HepG2 (cell line): ENCODE data around the gene CST8. TPM values are rescaled to one million over a fixed set of nuclear protein-coding genes. Genes with fewer than 3 reads are reported as not detected.

Experiments
- ATAC-seq: fragments of 200-7000 bp; cut with Tn5 transposase; 3 replicates; pipeline ENCODE4 v1.9.1; 2020; ENCODE audit warnings: mild to moderate bottlenecking, moderate library complexity
- BruUV-seq: library from RNA; stranded (reverse); fragments of 400-500 nt; replicated peaks from 2 replicates; lab custom pipeline; 2021; lab: Mats Ljungman, UMichigan
- CTCF ChIA-PET: fragments of 300-600 bp; formaldehyde crosslinking; extraction: SDS; loops from one replicate; lab custom pipeline; 2021; ENCODE audit warnings: low total read pairs, inconsistent platforms, low intra/inter-chr PET ratio; lab: Yijun Ruan, JAX
- POLR2A ChIA-PET: fragments of 350-600 bp; sonication (Branson Sonifier 250); formaldehyde crosslinking; loops from one replicate; lab custom pipeline; 2020; ENCODE audit warnings: antibody characterized with exemption, inconsistent platforms; lab: Yijun Ruan, JAX
- DNase-seq: peaks from one replicate; pipeline ENCODE4 v3.0.0-alpha.2; 2015; ENCODE audit warnings: low spot score
- FAIRE-seq: peaks from 3 replicates; lab custom pipeline; 2011; peaks lifted over from hg19 to GRCh38; lab: Jason Lieb, UNC
- H2AFZ ChIP-seq: one replicate; pipeline ENCODE4 v1.6.1; 2011; ENCODE audit warnings: low read length, inconsistent platforms
- H3K27ac ChIP-seq: fragments of 300-600 bp; 3 replicates; pipeline ENCODE4 v1.8.0; 2011; ENCODE audit warnings: mixed run types, mild to moderate bottlenecking, mixed read lengths, low read length, inconsistent platforms; ENCODE audit not compliant: insufficient read depth; ENCODE audit errors: extremely low read length
- H3K27me3 ChIP-seq, 2 experiments: fragments of 200-600 bp in 1 of 2; 2 replicates in 1 of 2; 3 replicates in 1 of 2; pipeline versions ENCODE4 v1.6.0 to v1.8.0; 2011; ENCODE audit warnings: low read length in 2 of 2, mild to moderate bottlenecking in 2 of 2, moderate library complexity in 2 of 2, inconsistent platforms in 1 of 2; ENCODE audit not compliant: insufficient read depth in 2 of 2, control insufficient read depth in 1 of 2
- H3K36me3 ChIP-seq, 2 experiments: fragments of 200-600 bp in 1 of 2; replicated peaks in 1 of 2; 2 replicates in 1 of 2; 3 replicates in 1 of 2; pipeline versions ENCODE4 v1.5.1 to v1.8.0; 2011; ENCODE audit warnings: low read length in 2 of 2, inconsistent platforms in 1 of 2; ENCODE audit not compliant: insufficient read depth in 2 of 2, control insufficient read depth in 1 of 2
- H3K4me1 ChIP-seq: 2 replicates; pipeline ENCODE4 v1.5.1; 2012; ENCODE audit warnings: low read length, inconsistent platforms; ENCODE audit not compliant: insufficient read depth
- H3K4me2 ChIP-seq: 2 replicates; pipeline ENCODE4 v1.6.0; 2011; ENCODE audit warnings: low read depth, low read length, inconsistent platforms
- H3K4me3 ChIP-seq, 3 experiments: fragments of 200-600 bp in 1 of 3; sonication (generic), shearing (Covaris generic) in 1 of 3; replicated peaks in 1 of 3; 2 replicates each; pipeline ENCODE4 v1.5.1; 2011 to 2016; ENCODE audit warnings: low read length in 3 of 3, inconsistent platforms in 2 of 3, low read depth in 2 of 3, mild to moderate bottlenecking in 2 of 3, control low read depth in 1 of 3, mixed read lengths in 1 of 3; ENCODE audit not compliant: insufficient read depth in 1 of 3
- H3K79me2 ChIP-seq: one replicate; pipeline ENCODE4 v1.6.1; 2011; ENCODE audit warnings: low read length, inconsistent platforms; ENCODE audit not compliant: insufficient read depth
- H3K9ac ChIP-seq: 2 replicates; pipeline ENCODE4 v1.6.0; 2011; ENCODE audit warnings: mild to moderate bottlenecking, low read depth, low read length, inconsistent platforms; ENCODE audit not compliant: insufficient read depth
- H3K9me3 ChIP-seq: 2 replicates; pipeline ENCODE4 v1.5.1; 2012; ENCODE audit warnings: mild to moderate bottlenecking, low read length
- H4K20me1 ChIP-seq: 2 replicates; pipeline ENCODE4 v1.6.0; 2011; ENCODE audit warnings: inconsistent platforms, mild to moderate bottlenecking, low read length, moderate library complexity; ENCODE audit not compliant: insufficient read depth
- NRL ChIP-seq: sonication (generic); formaldehyde crosslinking; IDR thresholded peaks from 2 replicates; pipeline ENCODE4 v1.5.0; 2020; ENCODE audit warnings: missing genetic modification reagents, mild to moderate bottlenecking, moderate library complexity, borderline replicate concordance
- TFDP2 ChIP-seq: sonication (generic); formaldehyde crosslinking; IDR thresholded peaks from 2 replicates; pipeline ENCODE4 v1.4.0; 2020; ENCODE audit warnings: missing genetic modification reagents
- ZNF614 ChIP-seq: IDR thresholded peaks from 2 replicates; pipeline ENCODE4 v1.6.1; 2018; ENCODE audit warnings: missing biosample characterization, missing genetic modification reagents, inconsistent platforms, borderline replicate concordance
- ZSCAN9 ChIP-seq: IDR thresholded peaks from 2 replicates; pipeline ENCODE4 v1.6.1; 2016; ENCODE audit warnings: borderline replicate concordance
- WGBS: methylation state at CpG from one replicate; pipeline ENCODE4 v1.1.6; 2017; ENCODE audit warnings: low lambda C conversion rate; 5-methylcytosine and 5-hydroxymethylcytosine counted together
- in situ Hi-C: cut with HindIII; loops from 2 replicates; pipeline ENCODE4 v1.10.0; 2017; ENCODE audit warnings: low pct_unique_long_range_greater_than_20kb; ENCODE audit not compliant: extremely low pct_ligation_motif_present
- intact Hi-C: fragments of 100-400 bp; cut with micrococcal nuclease; formaldehyde crosslinking; loops from one replicate; pipeline ENCODE4 v1.10.0; 2022; ENCODE audit not compliant: unreplicated experiment
- polyA plus RNA-seq, 8 experiments: library from polyadenylated mRNA; depleted of rRNA in 3 of 8; stranded (reverse) in 7 of 8; unstranded in 1 of 8; fragments of >200 nt; fragmentation: Illumina TruSeq in 4 of 8; extraction: Trizol in 4 of 8; gene quantifications; 2 replicates each; pipeline versions ENCODE4 v1.2.1 to v1.2.3, GENCODE V29; 2011 to 2016; ENCODE audit warnings: low read depth in 4 of 8, missing spikeins in 1 of 8, mixed read lengths in 1 of 8; ENCODE audit not compliant: insufficient read depth in 1 of 8
- total RNA-seq, 5 experiments: library from RNA; depleted of rRNA; stranded (reverse); fragments of >200 nt; fragmentation: Illumina TruSeq; extraction: Trizol; gene quantifications; 2 replicates each; pipeline ENCODE4 v1.2.3, GENCODE V29; 2016; ENCODE audit warnings: low read depth in 1 of 5
- TF ChIP-seq, protein P1 (sequence below): sonication (generic); formaldehyde crosslinking; IDR thresholded peaks from 2 replicates; pipeline ENCODE4 v1.8.1; 2023; ENCODE audit warnings: mild to moderate bottlenecking, missing genetic modification reagents
- TF ChIP-seq, protein P2 (sequence below): sonication (generic); formaldehyde crosslinking; IDR thresholded peaks from 2 replicates; pipeline ENCODE4 v1.4.0; 2020; ENCODE audit warnings: missing genetic modification reagents, mild to moderate bottlenecking, borderline replicate concordance

The CST8 gene
- total and polyA plus RNA-seq, 2 of the 13 experiments (the other 11 are each of a cell fraction or from before 2014, with no cell fraction given): not detected

DNA sequence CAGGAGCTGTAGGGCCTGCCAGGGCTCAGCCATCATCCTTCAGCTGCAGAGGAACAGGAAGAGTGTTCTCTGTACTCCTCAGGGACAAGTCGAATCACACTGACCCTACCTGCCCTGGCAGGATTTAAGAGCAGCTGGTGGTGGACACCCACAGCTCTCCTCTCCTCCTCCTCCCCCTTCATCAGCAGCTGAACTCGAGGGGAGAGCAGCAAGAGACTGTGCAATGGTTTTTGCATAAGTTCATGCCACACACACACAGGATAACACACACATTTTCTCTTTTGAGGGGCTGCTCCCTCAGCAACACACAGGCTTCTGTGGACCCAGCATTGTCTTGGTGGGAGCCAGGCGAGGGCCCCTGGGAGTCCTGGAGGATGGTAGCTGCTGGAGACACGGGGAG, 38.1 kb upstream of the CST8 start, which contains the start of gene CST11:
Gene CST11 (minus strand): TSS at position 101 of the 400 bp plus-strand sequence. CDS start 65 bp downstream, at position 36.
- no peak within 1 kb of the TSS for H3K4me3 ChIP-seq
- H2AFZ ChIP-seq: no peak within 1 kb of the TSS
- no peak within 1 kb of the TSS for H3K4me2 ChIP-seq
- H3K27me3 ChIP-seq: peaks cover 4 to 42% of the 10 kb centered on the region in 2 experiments; a peak in 3 of 5 replicates
- intact Hi-C loops (no loop called here), in situ Hi-C loops (no loop called here)
- H3K4me1 ChIP-seq: no peaks in the 10 kb centered on the region
- no peaks in the 10 kb centered on the region for H4K20me1 ChIP-seq
- ChIA-PET POLR2A (no interaction called here), CTCF (no interaction called here)
- no peaks in the 10 kb centered on the region for H3K9me3 ChIP-seq
- 0 out of 3 replicates have a peak, but pooled peaks have one; percentile 17 for ATAC-seq
- no TSS peak for BruUV-seq
- WGBS: 4% methylated on average over 4 of the region's 4 CpGs
- no peak for TF ChIP-seq TFDP2
- TF ChIP-seq, protein P1, sequence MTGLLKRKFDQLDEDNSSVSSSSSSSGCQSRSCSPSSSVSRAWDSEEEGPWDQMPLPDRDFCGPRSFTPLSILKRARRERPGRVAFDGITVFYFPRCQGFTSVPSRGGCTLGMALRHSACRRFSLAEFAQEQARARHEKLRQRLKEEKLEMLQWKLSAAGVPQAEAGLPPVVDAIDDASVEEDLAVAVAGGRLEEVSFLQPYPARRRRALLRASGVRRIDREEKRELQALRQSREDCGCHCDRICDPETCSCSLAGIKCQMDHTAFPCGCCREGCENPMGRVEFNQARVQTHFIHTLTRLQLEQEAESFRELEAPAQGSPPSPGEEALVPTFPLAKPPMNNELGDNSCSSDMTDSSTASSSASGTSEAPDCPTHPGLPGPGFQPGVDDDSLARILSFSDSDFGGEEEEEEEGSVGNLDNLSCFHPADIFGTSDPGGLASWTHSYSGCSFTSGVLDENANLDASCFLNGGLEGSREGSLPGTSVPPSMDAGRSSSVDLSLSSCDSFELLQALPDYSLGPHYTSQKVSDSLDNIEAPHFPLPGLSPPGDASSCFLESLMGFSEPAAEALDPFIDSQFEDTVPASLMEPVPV (CRISPR knock-in tag): no peak
- TF ChIP-seq, protein P2, sequence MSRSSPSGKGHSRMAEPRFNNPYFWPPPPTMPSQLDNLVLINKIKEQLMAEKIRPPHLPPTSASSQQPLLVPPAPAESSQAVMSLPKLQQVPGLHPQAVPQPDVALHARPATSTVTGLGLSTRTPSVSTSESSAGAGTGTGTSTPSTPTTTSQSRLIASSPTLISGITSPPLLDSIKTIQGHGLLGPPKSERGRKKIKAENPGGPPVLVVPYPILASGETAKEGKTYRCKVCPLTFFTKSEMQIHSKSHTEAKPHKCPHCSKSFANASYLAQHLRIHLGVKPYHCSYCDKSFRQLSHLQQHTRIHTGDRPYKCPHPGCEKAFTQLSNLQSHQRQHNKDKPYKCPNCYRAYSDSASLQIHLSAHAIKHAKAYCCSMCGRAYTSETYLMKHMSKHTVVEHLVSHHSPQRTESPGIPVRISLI: no peak
- no peak for TF ChIP-seq ZNF614 (CRISPR knock-in tag)
- TF ChIP-seq ZSCAN9 (CRISPR knock-in tag): no peak
- no peak for TF ChIP-seq NRL (CRISPR knock-in tag)
- no peak for DNase-seq
- no peak for FAIRE-seq
- no peaks in the 10 kb centered on the region for H3K36me3 ChIP-seq
- no peak within 1 kb of the TSS for H3K27ac ChIP-seq
- no peak within 1 kb of the TSS for H3K9ac ChIP-seq
- H3K79me2 ChIP-seq: no peaks in the 10 kb centered on the region
